OCI-LY1 (cell line): ENCODE measurements around the gene NSUN6.

ENCODE experiments used
- CTCF ChIP-seq: fragments of 200-600 bp; sonication (generic), shearing (Covaris generic); IDR thresholded peaks from 2 replicates; pipeline ENCODE4 v1.5.1; 2017; ENCODE audit warnings: mild to moderate bottlenecking, antibody characterized with exemption, low read length, moderate library complexity, mixed read lengths
- EZH2 ChIP-seq: fragments of 200-600 bp; sonication (generic), shearing (Covaris generic); IDR thresholded peaks from 2 replicates; pipeline ENCODE4 v1.8.0; 2017; ENCODE audit warnings: borderline replicate concordance, mixed run types, mild to moderate bottlenecking, antibody characterized with exemption, low read length, moderate library complexity, mixed read lengths

GRCh38 chr10:18684416-18684815, 33.0 kb upstream of the NSUN6 start:
- no peak for TF ChIP-seq CTCF
- TF ChIP-seq EZH2 = no peak
